K562 (cell line): ENCODE measurements around the gene FGD6. TPM values are rescaled to one million over a fixed set of nuclear protein-coding genes. Genes with fewer than 3 reads are reported as not detected.

ENCODE experiments used
- AFF1 ChIP-seq, 2 experiments: fragments of 450-650 bp; IDR thresholded peaks; 2 replicates each; pipeline ENCODE4 v1.6.1; 2018; ENCODE audit warnings: mild to moderate bottlenecking in 2 of 2, low read depth in 1 of 2; ENCODE audit not compliant: partially characterized antibody in 2 of 2
- BHLHE40 ChIP-seq: IDR thresholded peaks from 2 replicates; pipeline ENCODE4 v1.6.1; 2011; ENCODE audit warnings: low read length, improper control_type of control experiment
- CBFA2T2 ChIP-seq: fragments of 450-650 bp; conservative IDR thresholded peaks from 2 replicates; pipeline ENCODE4 v1.6.1; 2017; ENCODE audit warnings: mild to moderate bottlenecking
- DEAF1 ChIP-seq: fragments of 450-650 bp; formaldehyde crosslinking; IDR thresholded peaks from 2 replicates; pipeline ENCODE4 v1.4.0; 2020; ENCODE audit warnings: mild to moderate bottlenecking, moderate library complexity
- ETS2 ChIP-seq: IDR thresholded peaks from 2 replicates; pipeline ENCODE4 v1.6.1; 2016; ENCODE audit warnings: borderline replicate concordance, missing genetic modification characterization, mild to moderate bottlenecking, moderate library complexity, missing compliant biosample characterization; ENCODE audit not compliant: poor library complexity, severe bottlenecking
- ETV1 ChIP-seq: fragments of 450-650 bp; conservative IDR thresholded peaks from 2 replicates; pipeline ENCODE4 v1.6.1; 2016; ENCODE audit warnings: missing genetic modification characterization, control low read depth, low read depth, missing compliant biosample characterization
- FOXK2 ChIP-seq, 2 experiments: fragments of 450-650 bp; IDR thresholded peaks in 1 of 2; conservative IDR thresholded peaks in 1 of 2; 2 replicates each; pipeline ENCODE4 v1.6.1; 2016; ENCODE audit warnings: low read depth in 2 of 2, mild to moderate bottlenecking in 1 of 2
- GABPB1 ChIP-seq: sonication (generic); formaldehyde crosslinking; IDR thresholded peaks from 2 replicates; pipeline ENCODE4 v1.8.0; 2022; ENCODE audit warnings: mild to moderate bottlenecking, missing genetic modification reagents
- GTF2F1 ChIP-seq: IDR thresholded peaks from 2 replicates; pipeline ENCODE4 v1.6.1; 2011; ENCODE audit warnings: low read depth, low read length, improper control_type of control experiment
- HNRNPL ChIP-seq: fragments of 200-400 bp; formaldehyde crosslinking; IDR thresholded peaks from 2 replicates; pipeline ENCODE4 v1.6.1; 2017; ENCODE audit warnings: low read depth, mild to moderate bottlenecking, low read length
- KDM5B ChIP-seq: fragments of 200-600 bp; sonication (generic); IDR thresholded peaks from 2 replicates; pipeline ENCODE4 v1.6.1; 2012; ENCODE audit warnings: low read depth, mild to moderate bottlenecking, moderate library complexity, low read length, control low read depth, inconsistent platforms; ENCODE audit not compliant: insufficient replicate concordance
- MXI1 ChIP-seq: IDR thresholded peaks from 2 replicates; pipeline ENCODE4 v1.6.1; 2011; ENCODE audit warnings: low read depth, mild to moderate bottlenecking, improper control_type of control experiment, low read length
- NBN ChIP-seq: fragments of 450-650 bp; IDR thresholded peaks from 2 replicates; pipeline ENCODE4 v1.6.1; 2016; ENCODE audit warnings: low read depth, mild to moderate bottlenecking
- NFE2 ChIP-seq: IDR thresholded peaks from 2 replicates; pipeline ENCODE4 v1.6.1; 2014; ENCODE audit warnings: antibody characterized with exemption, low read depth
- POLR2A ChIP-seq: fragments of 450-650 bp; conservative IDR thresholded peaks from 2 replicates; pipeline ENCODE4 v1.6.1; 2016
- POLR2AphosphoS5 ChIP-seq: IDR thresholded peaks from 2 replicates; pipeline ENCODE4 v1.6.1; 2011; ENCODE audit warnings: mild to moderate bottlenecking, low read depth, low read length, moderate library complexity; ENCODE audit not compliant: control insufficient read depth, insufficient read depth
- RFX5 ChIP-seq: IDR thresholded peaks from 2 replicates; pipeline ENCODE4 v1.6.1; 2011; ENCODE audit warnings: low read depth, mild to moderate bottlenecking, improper control_type of control experiment, low read length
- SIN3A ChIP-seq, 2 experiments: fragments of 150-350 bp in 1 of 2; IDR thresholded peaks; 2 replicates each; pipeline ENCODE4 v1.6.1; 2011 to 2016; ENCODE audit warnings: borderline replicate concordance in 2 of 2, low read depth in 2 of 2, low read length in 2 of 2, mild to moderate bottlenecking in 2 of 2, moderate library complexity in 2 of 2; ENCODE audit not compliant: control insufficient read depth in 1 of 2
- TCF3 ChIP-seq: sonication (generic); formaldehyde crosslinking; IDR thresholded peaks from 2 replicates; pipeline ENCODE4 v1.4.0; 2020; ENCODE audit warnings: mild to moderate bottlenecking, missing genetic modification reagents
- ZBTB5 ChIP-seq: fragments of 450-650 bp; IDR thresholded peaks from 2 replicates; pipeline ENCODE4 v1.6.1; 2017; ENCODE audit warnings: antibody characterized with exemption
- ZC3H8 ChIP-seq: fragments of 450-650 bp; IDR thresholded peaks from 2 replicates; pipeline ENCODE4 v1.6.1; 2017
- ZNF133 ChIP-seq: fragments of 250-450 bp; sonication (Bioruptor Pico); IDR thresholded peaks from 2 replicates; pipeline ENCODE4 v1.4.0; 2020; ENCODE audit warnings: mild to moderate bottlenecking
- ZNF354B ChIP-seq: fragments of 250-450 bp; sonication (Bioruptor Pico); IDR thresholded peaks from 2 replicates; pipeline ENCODE4 v1.4.0; 2020
- ZNF644 ChIP-seq: fragments of 200-800 bp; sonication (Bioruptor generic); IDR thresholded peaks from 2 replicates; pipeline ENCODE4 v1.6.1; 2016; ENCODE audit warnings: low read depth, missing genetic modification characterization, missing compliant biosample characterization
- polyA plus RNA-seq, 8 experiments: library from polyadenylated mRNA; depleted of rRNA in 4 of 8; stranded (reverse) in 5 of 8; unstranded in 3 of 8; fragments of >200 nt; fragmentation: Nextera tagmentation in 2 of 8; fragmentation: Illumina TruSeq in 1 of 8; extraction: Ambion mirVana in 2 of 8; extraction: Trizol in 1 of 8; gene quantifications; 2 replicates each; pipeline versions ENCODE4 v1.2.1 to v1.2.3, GENCODE V29; 2011 to 2014; ENCODE audit warnings: inconsistent platforms in 1 of 8, missing spikeins in 1 of 8
- total RNA-seq, 7 experiments: library from RNA; depleted of rRNA in 6 of 7; stranded (reverse); fragments of >200 nt in 6 of 7; fragmentation: Illumina TruSeq in 2 of 7; extraction: Trizol in 2 of 7; gene quantifications; 2 replicates each; pipeline versions ENCODE4 v1.2.1 to v1.2.3, GENCODE V29; 2011 to 2021; ENCODE audit warnings: low replicate concordance in 1 of 7

FGD6 gene
- total and polyA plus RNA-seq, 9 of the 15 experiments (the other 6 are each of a cell fraction or from before 2014, with no cell fraction given), result 1.5 to 11.1 (median 5.8) TPM

GRCh38 chr12:95244350-95244749 is 27.1 kb upstream of the FGD6 start (continued):
- TF ChIP-seq BHLHE40 (no peak), ZNF644 (tag) (no peak), RFX5 (no peak), MXI1 (no peak), KDM5B (no peak), ZNF133 (no peak), TCF3 (CRISPR knock-in tag) (no peak), NBN (0 out of 2 replicates have a peak, but pooled peaks have one; percentile 31), SIN3A (IDR thresholded peaks at IDR 0.05; ENCODE audit: borderline replicate concordance in 2 of 2, control insufficient read depth in 1 of 2, low read depth in 2 of 2, low read length in 2 of 2) (no peak), CBFA2T2 (no peak), GABPB1 (CRISPR knock-in tag) (no peak), ETS2 (tag) (no peak), GTF2F1 (no peak), ETV1 (tag) (no peak), ZNF354B (no peak), DEAF1 (CRISPR knock-in tag) (no peak), HNRNPL (no peak), POLR2AphosphoS5 (no peak), ZBTB5 (no peak), NFE2 (peak; percentile 73), POLR2A (no peak), AFF1 (IDR thresholded peaks at IDR 0.05; ENCODE audit: low read depth in 1 of 2, partially characterized antibody in 2 of 2) (no peak), ZC3H8 (no peak), FOXK2 (conservative IDR thresholded peaks at IDR 0.05 in 1 of 2, IDR thresholded peaks at IDR 0.05 in 1 of 2; ENCODE audit: low read depth in 2 of 2) (no peak)
